G401.6 (cell line): Measurements from ENCODE around the gene GALR3.

Experiments
- FAIRE-seq: peaks from 2 replicates; lab custom pipeline; 2012; peaks lifted over from hg19 to GRCh38; lab: Jason Lieb, UNC

The GALR3 gene

DNA sequence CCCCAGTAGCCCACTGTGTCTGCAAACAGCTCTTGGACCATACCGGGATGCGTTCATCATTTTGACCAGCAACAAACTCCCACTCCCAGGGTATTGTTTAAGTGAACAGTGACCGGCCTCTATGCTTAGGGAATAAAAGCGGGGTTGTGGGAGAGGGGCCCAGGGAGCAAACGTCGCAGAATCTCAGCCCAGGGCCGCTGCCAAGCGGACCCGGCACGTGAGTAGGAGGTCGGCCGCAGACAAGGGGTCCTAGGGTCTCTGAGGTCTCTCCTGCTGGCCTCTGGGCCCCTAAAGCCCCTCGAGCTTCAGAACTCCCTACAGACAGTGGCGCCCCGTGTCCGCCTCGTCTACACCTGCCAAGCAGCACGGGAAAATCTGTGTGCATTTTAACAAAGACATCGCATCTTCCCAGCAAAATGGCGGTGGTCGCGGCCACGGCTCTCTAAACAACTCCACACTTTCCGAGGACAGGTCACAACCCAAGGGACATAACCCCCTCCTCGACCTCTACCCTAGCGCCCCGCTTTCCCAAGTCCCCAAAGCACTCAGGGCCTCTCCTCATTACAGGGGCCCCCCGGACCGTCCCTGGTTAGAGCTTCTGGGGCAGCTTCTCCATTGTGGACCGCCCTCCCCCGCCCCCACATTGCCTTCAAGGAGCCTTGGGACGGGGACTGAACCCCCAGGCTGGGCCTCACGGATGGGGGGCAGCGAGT is 19.4 kb upstream of the GALR3 start:
- FAIRE-seq, result no peak

DNA sequence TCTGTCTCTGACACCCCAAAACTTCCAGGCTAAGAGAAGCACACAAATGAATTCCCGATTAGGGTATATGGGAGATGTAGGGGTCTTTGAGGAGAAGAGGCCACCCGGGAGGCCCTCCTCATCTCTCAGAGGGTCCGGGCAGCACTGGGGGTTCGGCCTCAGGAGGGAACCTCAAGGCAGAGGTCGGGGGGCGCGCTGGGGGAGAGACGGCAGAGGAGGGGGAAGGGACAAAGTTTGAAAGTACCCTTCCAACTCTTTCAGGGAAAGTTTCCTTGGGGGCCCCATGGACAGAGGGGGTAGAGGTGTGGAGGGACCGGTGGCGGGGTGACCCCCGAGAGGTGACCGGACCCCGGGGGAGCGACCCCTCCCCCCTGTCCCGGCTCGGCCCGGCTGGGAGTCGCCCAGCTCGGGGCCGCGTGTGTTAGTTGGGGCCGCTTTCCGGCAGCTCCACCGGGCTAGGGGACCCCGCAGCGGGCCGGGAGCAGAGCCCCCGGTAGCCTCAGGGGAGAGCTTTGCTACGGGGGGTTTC is 18.8 kb upstream of the GALR3 start:
- FAIRE-seq, result no peak

DNA sequence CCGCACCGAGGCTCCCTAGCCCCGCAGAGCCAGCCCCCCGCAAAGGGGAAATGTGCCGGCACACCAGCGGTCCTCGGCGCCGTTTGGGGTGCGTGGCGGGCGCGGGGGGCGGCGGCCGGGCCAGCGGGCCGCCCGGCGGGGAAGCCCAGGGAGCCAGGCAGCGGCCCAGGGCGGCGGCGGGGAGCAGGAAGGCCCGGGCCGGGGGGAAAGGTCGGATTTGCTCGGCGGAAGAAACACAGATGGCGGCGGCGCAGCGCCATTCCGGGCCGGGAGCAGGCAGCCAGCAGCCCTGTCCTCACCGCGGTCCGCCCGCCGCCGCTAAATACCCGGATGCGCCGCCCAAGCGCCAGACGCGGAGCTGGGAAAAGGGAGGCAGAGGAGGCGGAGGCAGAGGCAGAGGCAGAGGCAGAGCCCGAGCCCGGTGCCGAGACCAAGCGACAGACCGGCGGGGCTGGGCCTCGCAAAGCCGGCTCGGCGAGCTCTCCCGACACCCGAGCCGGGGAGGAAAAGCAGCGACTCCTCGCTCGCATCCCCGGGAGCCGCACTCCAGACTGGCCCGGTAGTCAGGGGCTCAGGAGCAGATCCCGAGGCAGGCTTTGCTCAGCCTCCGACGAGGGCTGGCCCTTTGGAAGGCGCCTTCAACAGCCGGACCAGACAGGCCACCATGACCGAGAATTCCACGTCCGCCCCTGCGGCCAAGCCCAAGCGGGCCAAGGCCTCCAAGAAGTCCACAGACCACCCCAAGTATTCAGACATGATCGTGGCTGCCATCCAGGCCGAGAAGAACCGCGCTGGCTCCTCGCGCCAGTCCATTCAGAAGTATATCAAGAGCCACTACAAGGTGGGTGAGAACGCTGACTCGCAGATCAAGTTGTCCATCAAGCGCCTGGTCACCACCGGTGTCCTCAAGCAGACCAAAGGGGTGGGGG is 18.0 kb upstream of the GALR3 start:
- no peak for FAIRE-seq

DNA sequence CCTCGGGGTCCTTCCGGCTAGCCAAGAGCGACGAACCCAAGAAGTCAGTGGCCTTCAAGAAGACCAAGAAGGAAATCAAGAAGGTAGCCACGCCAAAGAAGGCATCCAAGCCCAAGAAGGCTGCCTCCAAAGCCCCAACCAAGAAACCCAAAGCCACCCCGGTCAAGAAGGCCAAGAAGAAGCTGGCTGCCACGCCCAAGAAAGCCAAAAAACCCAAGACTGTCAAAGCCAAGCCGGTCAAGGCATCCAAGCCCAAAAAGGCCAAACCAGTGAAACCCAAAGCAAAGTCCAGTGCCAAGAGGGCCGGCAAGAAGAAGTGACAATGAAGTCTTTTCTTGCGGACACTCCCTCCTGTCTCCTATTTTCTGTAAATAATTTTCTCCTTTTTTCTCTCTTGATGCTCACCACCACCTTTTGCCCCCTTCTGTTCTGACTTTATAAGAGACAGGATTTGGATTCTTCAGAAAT is 17.3 kb upstream of the GALR3 start:
- FAIRE-seq, result no peak

DNA sequence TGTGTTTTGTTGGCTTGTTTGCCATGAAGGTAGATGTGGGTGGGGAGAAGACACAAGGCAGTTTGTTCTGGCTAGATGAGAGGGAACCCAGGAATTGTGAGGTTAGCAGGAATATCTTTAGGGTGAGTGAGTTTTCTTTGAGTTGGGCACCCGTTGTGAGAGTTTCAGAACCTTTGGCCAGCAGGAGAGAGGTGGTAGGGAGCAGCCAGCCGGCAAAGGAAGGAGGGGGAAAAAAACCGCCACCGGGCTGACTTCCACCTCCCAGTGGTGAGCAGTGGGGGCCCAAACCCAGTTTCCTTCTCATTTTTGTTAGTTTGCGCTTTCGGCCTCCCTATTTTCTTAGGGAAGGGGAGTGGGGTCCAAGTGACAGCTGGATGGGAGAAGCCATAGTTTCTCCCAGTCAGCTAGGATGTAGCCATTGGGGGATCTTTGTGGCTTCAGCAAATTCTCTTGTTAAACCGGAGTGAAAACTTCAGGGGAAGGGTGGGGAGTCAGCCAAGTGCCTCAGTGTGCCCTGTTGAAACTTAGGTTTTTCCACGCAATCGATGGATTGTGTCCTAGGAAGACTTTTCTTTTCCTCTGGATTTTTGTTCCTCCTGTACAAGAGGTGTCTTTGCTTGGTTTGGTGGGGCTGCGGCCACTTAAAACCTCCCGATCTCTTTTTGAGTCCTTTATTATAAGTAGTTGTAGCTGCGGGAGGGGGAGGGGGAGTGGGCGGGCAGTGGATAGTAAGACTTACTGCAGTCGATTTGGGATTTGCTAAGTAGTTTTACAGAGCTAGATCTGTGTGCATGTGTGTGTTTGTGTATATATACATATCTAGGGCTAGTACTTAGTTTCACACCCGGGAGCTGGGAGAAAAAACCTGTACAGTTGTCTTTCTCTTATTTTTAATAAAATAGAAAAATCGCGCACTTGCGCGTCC is 16.5 kb upstream of the GALR3 start:
- peak; percentile 52 for FAIRE-seq

DNA sequence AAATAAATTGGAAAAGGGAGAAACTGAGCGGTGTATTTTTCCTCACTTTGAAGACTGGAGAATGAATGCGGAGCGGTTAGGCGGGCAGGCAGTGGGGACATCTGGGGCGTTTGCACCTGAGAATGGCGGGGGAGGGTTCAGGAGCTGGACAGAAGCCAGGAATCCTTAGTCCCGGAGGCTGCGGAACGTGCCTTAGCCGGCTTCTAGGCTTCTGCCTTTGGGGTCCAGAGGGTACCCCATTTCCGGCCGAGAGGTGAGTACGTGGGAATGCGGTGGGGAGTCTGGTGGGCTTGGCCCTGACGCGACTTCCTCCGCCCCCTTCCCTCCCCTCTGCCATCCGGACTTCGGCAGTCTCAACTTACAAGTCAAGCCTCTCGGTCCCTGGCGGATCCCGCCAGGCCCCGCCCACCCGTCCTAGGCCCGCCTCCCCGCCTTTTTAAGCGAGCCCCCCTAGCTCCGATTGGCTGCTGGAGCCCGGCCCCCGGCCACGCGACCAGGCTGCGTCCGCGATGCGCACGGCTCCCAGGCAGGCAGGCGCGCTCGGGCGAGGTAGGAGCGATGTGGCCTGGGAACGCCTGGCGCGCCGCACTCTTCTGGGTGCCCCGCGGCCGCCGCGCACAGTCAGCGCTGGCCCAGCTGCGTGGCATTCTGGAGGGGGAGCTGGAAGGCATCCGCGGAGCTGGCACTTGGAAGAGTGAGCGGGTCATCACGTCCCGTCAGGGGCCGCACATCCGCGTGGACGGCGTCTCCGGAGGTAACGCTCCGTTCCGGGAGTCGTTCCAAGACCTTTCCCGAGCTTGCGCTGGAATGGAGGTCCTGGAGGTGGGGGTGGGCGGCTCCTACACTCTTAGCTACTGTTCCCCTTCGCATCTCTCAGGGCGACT is 15.5 kb upstream of the GALR3 start, which contains the start of gene GCAT:
Gene GCAT (plus strand): TSS at position 525 of the 884 bp plus-strand sequence. CDS start 34 bp downstream, at position 559.
- peak; percentile 90 for FAIRE-seq

DNA sequence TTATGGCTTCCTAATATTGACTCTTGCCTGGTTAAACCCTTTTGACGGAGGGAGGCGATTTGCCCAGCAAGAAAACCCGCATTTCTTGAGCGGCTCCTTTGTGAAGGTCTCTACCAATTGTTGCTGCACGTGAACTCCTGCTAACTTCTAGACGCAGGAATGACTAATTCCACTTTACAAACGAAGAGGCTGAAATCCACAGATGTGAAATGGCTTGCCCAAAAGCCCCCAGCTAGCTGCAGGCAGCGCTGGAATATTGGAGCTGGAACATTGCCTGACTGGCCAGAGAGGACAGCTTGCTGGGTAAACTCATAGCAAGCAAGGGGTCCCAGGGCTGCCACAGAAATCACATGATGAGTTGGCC is 14.9 kb upstream of the GALR3 start:
- FAIRE-seq, result no peak

DNA sequence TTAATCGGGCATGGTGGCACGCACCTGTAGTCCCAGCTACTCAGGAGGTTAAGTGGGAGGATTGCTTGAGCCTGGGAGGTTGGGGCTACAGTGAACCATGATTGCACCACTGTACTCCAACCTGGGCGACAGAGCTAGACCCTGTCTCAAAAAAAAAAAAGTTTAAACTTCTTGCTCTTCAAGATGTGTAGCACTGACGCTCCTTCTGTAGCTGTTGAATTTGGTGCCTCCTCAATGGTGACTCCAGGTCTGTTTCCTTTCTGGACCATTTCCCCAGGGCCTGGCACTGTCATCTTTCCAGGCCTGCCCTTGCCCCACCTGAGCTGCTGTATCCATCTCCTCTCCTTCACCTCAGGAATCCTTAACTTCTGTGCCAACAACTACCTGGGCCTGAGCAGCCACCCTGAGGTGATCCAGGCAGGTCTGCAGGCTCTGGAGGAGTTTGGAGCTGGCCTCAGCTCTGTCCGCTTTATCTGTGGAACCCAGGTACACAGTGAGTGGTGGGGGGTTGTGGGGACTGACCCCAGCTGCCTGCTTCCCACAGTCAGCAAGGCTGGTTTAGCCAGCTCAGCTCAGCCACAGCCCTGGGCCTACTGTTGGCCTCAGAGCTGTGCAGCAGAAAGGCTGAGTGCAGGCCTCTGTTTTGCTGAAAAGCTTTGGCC is 13.4 kb upstream of the GALR3 start:
- FAIRE-seq, result no peak

DNA sequence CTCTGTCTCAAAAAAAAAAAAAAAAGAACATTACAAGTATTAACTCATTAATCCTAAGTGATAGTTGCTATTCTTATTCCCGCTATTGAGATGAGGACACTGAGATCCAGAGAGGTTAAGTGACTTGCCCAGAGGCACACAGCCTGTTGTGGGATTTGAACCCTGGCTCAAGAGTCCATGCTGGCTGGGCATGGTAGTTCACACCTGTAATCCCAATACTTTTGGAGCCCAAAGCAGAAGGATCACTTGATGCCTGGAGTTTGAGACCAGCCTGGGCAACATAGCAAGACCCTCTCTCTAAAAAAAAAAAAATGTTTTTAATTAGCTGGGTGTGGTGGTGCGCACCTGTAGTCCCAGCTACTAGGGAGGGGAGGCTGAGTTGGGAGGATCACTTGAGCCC is 11.3 kb upstream of the GALR3 start:
- no peak for FAIRE-seq

DNA sequence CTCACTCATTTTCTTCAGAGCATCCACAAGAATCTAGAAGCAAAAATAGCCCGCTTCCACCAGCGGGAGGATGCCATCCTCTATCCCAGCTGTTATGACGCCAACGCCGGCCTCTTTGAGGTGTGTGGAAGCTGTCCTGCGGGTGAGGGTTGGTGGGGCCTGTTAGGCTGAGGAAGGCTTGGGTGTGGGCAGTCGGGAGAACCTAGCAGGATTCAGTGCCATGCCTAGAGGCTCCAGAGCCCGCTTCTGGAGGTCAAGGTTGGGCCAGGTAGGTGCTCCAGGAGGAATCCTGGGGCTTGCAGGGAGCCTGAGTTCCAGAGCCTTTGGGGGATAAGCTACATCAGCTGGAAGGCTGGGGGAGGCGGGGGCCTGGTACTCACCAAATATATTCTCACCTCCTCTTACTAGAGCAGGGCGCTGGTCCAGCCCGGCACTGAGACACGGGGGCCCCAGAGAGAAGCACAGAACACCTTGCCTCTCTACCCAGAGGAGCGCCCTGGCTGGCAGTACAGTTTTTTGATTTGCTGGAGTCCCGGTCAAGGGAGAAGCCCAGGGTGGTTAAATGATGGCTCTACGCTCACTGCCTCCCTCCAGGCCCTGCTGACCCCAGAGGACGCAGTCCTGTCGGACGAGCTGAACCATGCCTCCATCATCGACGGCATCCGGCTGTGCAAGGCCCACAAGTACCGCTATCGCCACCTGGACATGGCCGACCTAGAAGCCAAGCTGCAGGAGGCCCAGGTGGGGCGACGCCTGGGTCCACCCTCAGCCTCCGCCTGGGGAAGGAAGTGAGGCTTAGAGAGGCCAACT is 10.1 kb upstream of the GALR3 start:
- FAIRE-seq, result no peak

DNA sequence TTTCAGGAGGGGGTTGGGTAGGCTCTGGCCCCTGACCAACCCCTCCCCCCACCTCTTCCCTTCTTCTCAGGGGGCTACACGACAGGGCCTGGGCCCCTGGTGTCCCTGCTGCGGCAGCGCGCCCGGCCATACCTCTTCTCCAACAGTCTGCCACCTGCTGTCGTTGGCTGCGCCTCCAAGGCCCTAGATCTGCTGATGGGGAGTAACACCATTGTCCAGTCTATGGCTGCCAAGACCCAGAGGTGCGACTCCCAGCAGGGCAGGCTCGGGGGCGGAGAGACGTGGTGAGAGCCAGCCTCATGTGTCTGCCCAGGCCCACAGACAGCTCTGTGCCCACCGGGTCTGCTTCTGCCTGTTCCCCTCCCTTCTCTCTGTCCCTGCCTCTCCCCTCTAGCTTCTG is 7.6 kb upstream of the GALR3 start:
- FAIRE-seq, result no peak

DNA sequence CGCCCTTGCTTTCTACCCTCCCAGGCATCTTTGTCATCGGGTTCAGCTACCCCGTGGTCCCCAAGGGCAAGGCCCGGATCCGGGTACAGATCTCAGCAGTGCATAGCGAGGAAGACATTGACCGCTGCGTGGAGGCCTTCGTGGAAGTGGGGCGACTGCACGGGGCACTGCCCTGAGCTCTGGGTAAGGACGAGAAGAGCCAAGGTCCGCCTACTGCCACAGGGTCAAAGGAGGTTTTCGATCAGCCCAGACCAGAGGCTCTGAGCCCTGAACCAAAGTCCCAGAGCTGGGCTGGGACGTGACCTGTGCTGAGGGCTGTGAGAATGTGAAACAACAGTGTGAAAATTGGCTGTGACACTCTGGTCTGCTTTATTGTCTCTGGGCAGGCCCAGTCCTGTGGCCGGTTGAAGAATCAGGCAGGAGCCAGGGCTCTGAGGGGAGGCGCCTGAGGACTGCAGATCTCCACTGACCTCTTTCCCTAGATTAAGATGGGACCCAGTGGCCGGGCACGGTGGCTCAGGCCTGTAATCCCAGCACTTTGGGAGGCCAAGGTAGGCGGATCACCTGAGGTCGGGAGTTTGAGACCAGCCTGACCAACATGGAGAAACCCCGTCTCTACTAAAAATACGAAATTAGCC is 6.5 kb upstream of the GALR3 start:
- no peak for FAIRE-seq

DNA sequence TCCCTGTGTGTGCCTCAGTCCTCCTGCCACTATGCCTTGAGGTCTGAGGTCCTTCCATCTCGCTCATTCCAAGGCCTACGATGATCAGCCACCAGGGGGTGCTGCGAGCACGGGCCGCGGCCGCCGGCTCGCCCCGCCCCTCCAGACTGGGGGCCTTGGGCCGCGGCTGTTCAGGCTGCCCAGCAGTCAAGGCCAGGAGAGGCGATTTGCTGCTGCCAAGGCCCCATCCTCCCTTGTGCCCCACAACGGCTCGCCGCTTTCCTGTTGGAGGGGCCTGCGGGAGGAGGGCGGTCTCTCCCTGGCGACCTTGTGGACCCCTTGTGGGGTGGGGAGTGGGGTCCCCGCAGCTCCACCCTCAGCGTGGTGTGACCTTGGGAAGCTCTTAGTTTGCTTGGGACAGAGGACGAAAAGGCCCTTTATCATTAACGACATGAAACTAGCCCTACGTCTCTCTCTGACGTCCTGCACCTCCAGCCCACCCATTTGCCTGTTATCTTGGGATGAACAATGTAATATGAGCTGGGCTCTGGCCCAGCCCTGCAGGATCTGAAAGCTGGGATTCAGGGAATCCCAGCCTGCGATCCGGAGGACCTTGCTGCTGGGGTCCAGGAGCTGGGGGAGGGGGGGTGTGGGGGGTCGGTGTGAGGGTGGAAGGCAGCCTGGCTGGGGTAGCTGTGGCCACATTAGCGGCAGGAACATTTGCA is 5.3 kb upstream of the GALR3 start:
- FAIRE-seq, result peak; percentile 49

DNA sequence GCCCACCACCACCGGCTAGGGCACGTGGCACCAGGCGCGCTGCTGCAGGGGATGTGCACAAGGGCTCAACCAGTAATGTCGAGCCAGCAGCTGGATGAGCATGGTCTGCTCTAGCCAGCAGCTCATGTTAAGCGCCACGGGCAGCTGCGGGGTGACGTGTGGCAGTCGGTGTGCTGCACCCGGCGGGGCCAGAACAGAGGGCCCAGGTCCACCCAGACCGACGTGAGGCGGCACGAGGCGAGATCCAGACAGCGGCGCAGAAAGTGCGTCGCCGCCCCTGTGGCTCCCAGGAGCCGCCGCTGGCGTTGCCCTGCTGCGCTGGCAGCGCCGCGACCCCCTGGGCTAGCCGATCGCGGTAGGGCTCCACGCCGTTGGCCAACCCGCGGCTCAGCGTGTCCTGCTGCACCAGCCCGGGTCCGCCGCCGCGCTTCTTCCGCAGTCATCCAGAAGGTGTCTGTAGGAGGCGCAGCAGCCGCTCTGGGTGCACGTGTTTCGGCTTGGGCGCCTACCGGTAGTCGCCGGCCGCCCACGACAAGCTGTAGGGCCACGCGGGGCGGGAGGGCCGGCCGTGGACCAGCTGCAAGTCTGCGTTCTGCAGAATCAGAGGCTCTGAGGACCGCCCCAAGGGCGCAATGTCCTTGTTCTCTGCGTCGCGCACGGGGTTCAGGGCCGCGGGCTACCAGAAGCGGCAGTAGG is 4.6 kb upstream of the GALR3 start:
- FAIRE-seq, result no peak

DNA sequence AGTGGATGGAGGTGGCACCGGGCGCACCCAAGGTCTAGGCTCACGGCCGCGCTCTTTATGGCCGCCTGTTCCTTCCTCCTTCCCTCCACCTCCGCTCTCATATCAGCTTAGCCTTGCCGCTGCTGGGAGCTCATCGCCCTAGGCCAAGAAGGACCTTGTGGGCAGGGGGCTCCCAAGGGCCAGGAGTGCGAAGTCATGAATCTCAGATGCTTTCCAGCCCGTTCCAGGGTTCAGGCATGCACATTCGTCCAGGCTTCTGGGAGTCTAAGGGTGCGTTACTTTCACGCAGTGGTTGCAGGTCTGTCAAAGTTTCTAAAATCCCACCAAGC is 4.1 kb upstream of the GALR3 start:
- FAIRE-seq, result no peak

DNA sequence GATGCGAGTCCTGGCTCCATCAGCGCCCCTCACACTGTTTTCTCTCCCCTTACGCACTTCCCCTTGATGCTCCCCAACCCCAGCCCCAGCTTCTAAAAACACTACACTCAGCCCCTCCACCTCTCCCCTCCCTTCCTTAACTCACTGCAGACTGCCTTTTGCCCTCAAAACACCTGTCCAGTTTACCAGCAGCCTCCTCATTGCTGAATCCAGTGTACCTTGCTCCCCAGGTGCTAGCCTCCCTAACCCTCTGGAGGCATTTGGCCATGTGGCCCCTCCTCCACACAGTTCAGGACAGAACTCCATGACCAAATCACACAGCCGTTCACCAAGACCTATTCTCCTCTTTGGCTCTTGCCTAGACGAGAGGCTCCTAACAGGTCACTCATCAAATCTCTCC is 2.8 kb upstream of the GALR3 start:
- FAIRE-seq, result no peak

DNA sequence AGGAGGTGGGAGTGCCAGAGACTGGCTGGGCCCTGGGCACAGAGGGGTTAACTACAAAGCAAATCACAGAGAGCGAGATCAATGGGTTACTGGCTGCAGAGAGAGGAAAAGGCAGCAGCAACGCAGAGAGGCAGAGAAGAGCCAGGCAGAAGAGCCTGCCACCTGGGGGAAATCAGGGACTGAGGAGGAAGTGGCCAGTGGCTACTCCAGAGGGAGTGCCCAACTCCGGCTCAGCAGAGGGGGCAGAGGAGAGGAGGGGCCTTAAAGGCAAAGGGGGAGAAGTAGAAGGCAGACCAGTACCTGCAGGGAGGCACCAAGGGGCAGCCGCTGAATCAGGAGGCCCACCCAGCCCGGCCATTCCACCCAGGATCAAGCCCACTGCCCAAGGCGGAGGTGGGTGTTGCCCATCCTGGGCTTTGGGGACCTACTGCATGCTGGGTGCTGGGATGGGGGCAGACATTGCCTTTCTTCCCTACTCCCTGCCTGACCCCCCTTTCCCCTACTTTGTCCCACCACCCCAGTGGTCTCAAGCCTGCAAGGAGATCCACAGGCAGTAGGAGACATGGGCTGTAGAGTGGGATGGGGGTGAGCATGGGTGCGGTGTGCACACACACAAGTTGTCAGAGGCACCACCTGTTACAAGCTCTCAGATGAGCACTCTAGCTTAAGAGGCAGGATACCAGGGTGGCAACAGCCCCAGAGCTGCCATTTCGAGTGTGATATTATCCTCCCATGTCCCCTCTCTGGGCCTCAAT is 926 bp upstream of the GALR3 start:
- FAIRE-seq, result no peak
